Endothelial cell of umbilical vein (primary cell): ENCODE measurements around the gene RGS18. TPM values are rescaled to one million over a fixed set of nuclear protein-coding genes. Genes with fewer than 3 reads are reported as not detected.
A peak's percentile ranks its signal among the peaks of the same experiment; 100 is the strongest.

Experiments used
- BruUV-seq: library from RNA; stranded (reverse); fragments of 400-500 nt; replicated peaks from 2 replicates; lab custom pipeline; 2021; lab: Mats Ljungman, UMichigan
- CTCF ChIA-PET: fragments of 300-600, 350-600 bp; sonication (Branson Sonifier 250); formaldehyde crosslinking; loops from one replicate; lab custom pipeline; 2021; ENCODE audit warnings: antibody characterized with exemption, inconsistent platforms; lab: Charles Lee
- POLR2A ChIA-PET: fragments of 300-600, 350-600 bp; sonication (Branson Sonifier 250); formaldehyde crosslinking; loops from one replicate; lab custom pipeline; 2021; ENCODE audit warnings: antibody characterized with exemption, inconsistent platforms; lab: Charles Lee
- DNase-seq: peaks from one replicate; pipeline ENCODE4 v3.0.0-alpha.2; 2011; ENCODE audit warnings: low read depth, low spot score
- FAIRE-seq: peaks from 2 replicates; lab custom pipeline; 2011; peaks lifted over from hg19 to GRCh38; lab: Jason Lieb, UNC
- H2AFZ ChIP-seq: 2 replicates; pipeline ENCODE4 v1.6.0; 2012; ENCODE audit warnings: low read depth, low read length, control low read depth, inconsistent platforms
- H3K27ac ChIP-seq: 2 replicates; pipeline ENCODE4 v1.5.1; 2011; ENCODE audit warnings: low read depth, mild to moderate bottlenecking, control low read depth, low read length, moderate library complexity; ENCODE audit not compliant: insufficient read depth
- H3K27me3 ChIP-seq, 2 experiments: 2 replicates each; pipeline versions ENCODE4 v1.6.0 to v1.6.1; 2011; ENCODE audit warnings: low read length in 2 of 2, mixed read lengths in 1 of 2; ENCODE audit not compliant: control insufficient read depth in 2 of 2, insufficient read depth in 2 of 2
- H3K36me3 ChIP-seq, 2 experiments: 2 replicates in 1 of 2; 3 replicates in 1 of 2; pipeline ENCODE4 v1.5.1; 2011; ENCODE audit warnings: low read length in 2 of 2, mild to moderate bottlenecking in 1 of 2, moderate library complexity in 1 of 2; ENCODE audit not compliant: control insufficient read depth in 2 of 2, insufficient read depth in 2 of 2; ENCODE audit errors: extremely low read depth in 1 of 2
- H3K4me1 ChIP-seq: 3 replicates; pipeline ENCODE4 v1.5.1; 2011; ENCODE audit warnings: mild to moderate bottlenecking, low read length; ENCODE audit not compliant: control insufficient read depth, insufficient read depth; ENCODE audit errors: extremely low read depth
- H3K4me2 ChIP-seq: 2 replicates; pipeline ENCODE4 v1.6.1; 2011; ENCODE audit warnings: low read length, control low read depth, mixed read lengths; ENCODE audit not compliant: insufficient read depth
- H3K4me3 ChIP-seq, 3 experiments: fragments of 200-600 bp in 1 of 3; sonication (generic), shearing (Covaris generic) in 1 of 3; replicated peaks in 1 of 3; 2 replicates each; pipeline ENCODE4 v1.5.1; 2011 to 2016; ENCODE audit warnings: control low read depth in 3 of 3, low read length in 3 of 3, mild to moderate bottlenecking in 2 of 3, inconsistent platforms in 1 of 3, low read depth in 1 of 3, moderate library complexity in 1 of 3; ENCODE audit not compliant: insufficient read depth in 1 of 3
- H3K79me2 ChIP-seq: 2 replicates; pipeline ENCODE4 v1.6.0; 2012; ENCODE audit warnings: low read length, inconsistent platforms; ENCODE audit not compliant: control insufficient read depth, insufficient read depth
- H3K9ac ChIP-seq: replicated peaks from 2 replicates; pipeline ENCODE3; 2011; ENCODE audit warnings: low read length, control low read depth; ENCODE audit not compliant: insufficient read depth; ENCODE audit errors: extremely low read depth
- H3K9me1 ChIP-seq: replicated peaks from 3 replicates; pipeline ENCODE4 v1.6.0; 2011; ENCODE audit warnings: mild to moderate bottlenecking, low read length; ENCODE audit not compliant: control insufficient read depth, insufficient read depth; ENCODE audit errors: extremely low read depth
- H3K9me3 ChIP-seq: replicated peaks from 2 replicates; pipeline ENCODE4 v1.5.1; 2012; ENCODE audit warnings: low read length, inconsistent platforms; ENCODE audit not compliant: control insufficient read depth, insufficient read depth
- H4K20me1 ChIP-seq: replicated peaks from 2 replicates; pipeline ENCODE3; 2011; ENCODE audit warnings: mild to moderate bottlenecking, low read length; ENCODE audit not compliant: control insufficient read depth, insufficient read depth; ENCODE audit errors: extremely low read depth
- CTCF ChIP-seq, 2 donors: IDR thresholded peaks; 1 replicate in 1 of 2; 2 replicates in 1 of 2; pipeline ENCODE4 v1.5.1; 2011; ENCODE audit warnings: low read length in 2 of 2, mild to moderate bottlenecking in 2 of 2, moderate library complexity in 2 of 2, control low read depth in 1 of 2, inconsistent platforms in 1 of 2, low read depth in 1 of 2; ENCODE audit not compliant: insufficient read depth in 1 of 2; ENCODE audit errors: extremely low read depth in 1 of 2
- EZH2 ChIP-seq: IDR thresholded peaks from 2 replicates; pipeline ENCODE4 v1.6.1; 2012; ENCODE audit warnings: borderline replicate concordance, low read depth, mild to moderate bottlenecking, moderate library complexity, low read length, inconsistent platforms; ENCODE audit not compliant: severe bottlenecking
- FOS ChIP-seq: IDR thresholded peaks from 2 replicates; pipeline ENCODE4 v1.6.1; 2011; ENCODE audit warnings: mild to moderate bottlenecking, low read length, moderate library complexity, borderline replicate concordance; ENCODE audit not compliant: insufficient read depth
- GATA2 ChIP-seq: IDR thresholded peaks from 2 replicates; pipeline ENCODE4 v1.7.0; 2011; ENCODE audit warnings: low read depth, mild to moderate bottlenecking, moderate library complexity, mixed read lengths, low read length; ENCODE audit not compliant: insufficient read length, insufficient read depth
- JUN ChIP-seq: IDR thresholded peaks from 2 replicates; pipeline ENCODE4 v1.6.1; 2011; ENCODE audit warnings: borderline replicate concordance, low read depth; ENCODE audit not compliant: insufficient read length, insufficient read depth
- MAX ChIP-seq: IDR thresholded peaks from 2 replicates; pipeline ENCODE4 v1.6.1; 2011; ENCODE audit not compliant: insufficient read depth, insufficient read length
- MYC ChIP-seq: IDR thresholded peaks from one replicate; pipeline ENCODE4 v1.6.1; 2011; ENCODE audit warnings: mild to moderate bottlenecking, low read depth, low read length
- POLR2A ChIP-seq: IDR thresholded peaks from 2 replicates; pipeline ENCODE4 v1.6.1; 2012; ENCODE audit warnings: low read depth, mild to moderate bottlenecking, control low read depth, low read length
- POLR2AphosphoS5 ChIP-seq: IDR thresholded peaks from 2 replicates; pipeline ENCODE4 v1.6.1; 2012; ENCODE audit warnings: low read depth, mild to moderate bottlenecking, control low read depth, low read length, moderate library complexity; ENCODE audit not compliant: insufficient read depth
- dilution Hi-C: fragments of 300-500 bp; cut with MboI; formaldehyde crosslinking; loops from one replicate; pipeline ENCODE4 v1.15.0; 2019; ENCODE audit warnings: low sequenced_read_pairs; ENCODE audit not compliant: extremely low pct_ligation_motif_present
- intact Hi-C: fragments of 100-400 bp; cut with micrococcal nuclease; formaldehyde crosslinking; loops from one replicate; pipeline ENCODE4 v1.10.0; 2022
- polyA plus RNA-seq, 4 experiments: library from polyadenylated mRNA; depleted of rRNA in 3 of 4; stranded (reverse) in 3 of 4; unstranded in 1 of 4; fragments of >200 nt; gene quantifications; 2 replicates each; pipeline versions ENCODE4 v1.2.1 to v1.2.3, GENCODE V29; 2011 to 2012; ENCODE audit warnings: missing spikeins in 1 of 4
- total RNA-seq: library from RNA; stranded (reverse); gene quantifications from 2 replicates; pipeline ENCODE4 v1.2.3, GENCODE V29; 2021

Gene RGS18
- total and polyA plus RNA-seq, 2 donors (not counting 3 experiments of a cell fraction or from before 2014, with no cell fraction given): not detected

DNA sequence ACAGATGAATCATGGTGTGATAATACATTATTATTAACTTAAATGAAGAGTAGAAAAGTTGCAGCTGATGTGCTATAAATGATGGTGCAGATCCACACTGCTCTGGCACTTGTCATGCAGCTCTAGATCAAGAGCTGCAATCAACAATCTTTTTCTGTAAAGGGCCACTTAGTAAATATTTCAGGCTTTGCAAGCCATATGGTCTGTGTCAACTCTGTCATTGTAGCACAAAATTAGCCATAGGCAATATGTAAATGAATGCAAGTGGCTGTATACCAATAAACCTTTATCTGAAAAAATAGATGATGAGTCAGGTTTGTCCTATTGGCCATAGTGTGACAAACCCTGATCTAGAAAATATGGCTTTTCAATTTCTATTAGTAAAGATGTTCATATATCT is 66.6 kb downstream of the RGS18 start:
- CTCF ChIA-PET: no interaction called here

DNA sequence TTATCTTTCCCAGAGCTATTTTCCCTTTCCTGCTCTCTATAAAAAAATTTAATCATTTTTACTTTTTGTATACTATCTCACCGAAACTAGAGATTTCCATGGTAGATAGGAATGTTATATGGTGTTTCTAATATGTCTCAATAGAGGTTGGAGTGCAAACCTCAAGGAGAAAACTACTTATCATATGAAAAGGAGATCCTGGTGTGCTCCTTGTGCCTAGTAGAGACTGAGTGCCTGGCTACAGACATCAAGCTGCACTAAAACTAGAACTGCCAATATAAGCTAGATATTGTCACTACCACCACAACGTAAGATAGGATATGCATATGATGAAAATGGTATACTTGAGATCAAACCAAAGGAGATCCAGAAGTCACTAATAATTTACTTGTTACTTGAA is 67.0 kb downstream of the RGS18 start:
- DNase-seq: no peak
- Histone ChIP-seq H3K9me3 (no peaks in the 10 kb centered on the region), H2AFZ (no peak overlapping the region), H3K79me2 (no peaks in the 10 kb centered on the region), H3K27ac (no peak overlapping the region), H3K4me2 (peak overlapping the region; percentile 38), H3K4me3 (no peak overlapping the region), H3K4me1 (peaks cover 12% of the 10 kb centered on the region), H3K36me3 (no peaks in the 10 kb centered on the region), H3K9ac (no peak overlapping the region), H3K9me1 (no peaks in the 10 kb centered on the region), H3K27me3 (no peaks in the 10 kb centered on the region), H4K20me1 (no peaks in the 10 kb centered on the region)
- FAIRE-seq: no peak
- TF ChIP-seq CTCF (IDR thresholded peaks at IDR 0.05; ENCODE audit: extremely low read depth in 1 of 2, insufficient read depth in 1 of 2, low read depth in 1 of 2, low read length in 2 of 2): no peak
- TF ChIP-seq POLR2A: no peak
- no peak for TF ChIP-seq MYC
- TF ChIP-seq JUN: no peak
- no peak for TF ChIP-seq FOS
- TF ChIP-seq MAX: no peak
- TF ChIP-seq EZH2: no peak
- no peak for TF ChIP-seq GATA2
- intact Hi-C loops: loop anchor here (5.0 kb wide), 1 partner anchor 53 kb away; no protein-coding TSS in a partner anchor
- dilution Hi-C loops: no loop called here
- no TSS peak for BruUV-seq
- ChIA-PET POLR2A (no interaction called here), CTCF (no interaction called here)

More for the DNA sequence above, 66.6 kb downstream of the RGS18 start:
- H3K27ac ChIP-seq: no peak overlapping the region
- H3K9me3 ChIP-seq: no peaks in the 10 kb centered on the region
- no peak overlapping the region for H3K4me3 ChIP-seq
- no peak for TF ChIP-seq EZH2
- no peak for TF ChIP-seq JUN
- TF ChIP-seq POLR2A: no peak
- no peak for TF ChIP-seq MYC
- TF ChIP-seq POLR2AphosphoS5: no peak
- no peaks in the 10 kb centered on the region for H3K36me3 ChIP-seq
- H3K4me1 ChIP-seq: peaks cover 12% of the 10 kb centered on the region
- no TSS peak for BruUV-seq
- no peaks in the 10 kb centered on the region for H4K20me1 ChIP-seq
- no peak overlapping the region for H3K9ac ChIP-seq
- H2AFZ ChIP-seq: no peak overlapping the region
- H3K9me1 ChIP-seq: no peaks in the 10 kb centered on the region
- intact Hi-C loops (loop anchor here (5.0 kb wide), 1 partner anchor 53 kb away; no protein-coding TSS in a partner anchor), dilution Hi-C loops (no loop called here)
- DNase-seq: no peak
- no peaks in the 10 kb centered on the region for H3K79me2 ChIP-seq
- no peak overlapping the region for H3K4me2 ChIP-seq
- POLR2A ChIA-PET: no interaction called here
- H3K27me3 ChIP-seq: no peaks in the 10 kb centered on the region
- no peak for FAIRE-seq
